Ramos (cell line): ENCODE data around the gene DNASE1L2.
"Not testable (repeated sequence)": the region's sequence is repeated elsewhere in the genome, so short reads cannot be mapped to it uniquely, and the experiment has no call there.

Source experiments
- in situ Hi-C: fragments of 300-500 bp; cut with MboI; formaldehyde crosslinking; loops from one replicate; pipeline ENCODE4 v1.14.3; 2022; ENCODE audit warnings: low sequenced_read_pairs; ENCODE audit not compliant: unreplicated experiment

Gene DNASE1L2

DNA sequence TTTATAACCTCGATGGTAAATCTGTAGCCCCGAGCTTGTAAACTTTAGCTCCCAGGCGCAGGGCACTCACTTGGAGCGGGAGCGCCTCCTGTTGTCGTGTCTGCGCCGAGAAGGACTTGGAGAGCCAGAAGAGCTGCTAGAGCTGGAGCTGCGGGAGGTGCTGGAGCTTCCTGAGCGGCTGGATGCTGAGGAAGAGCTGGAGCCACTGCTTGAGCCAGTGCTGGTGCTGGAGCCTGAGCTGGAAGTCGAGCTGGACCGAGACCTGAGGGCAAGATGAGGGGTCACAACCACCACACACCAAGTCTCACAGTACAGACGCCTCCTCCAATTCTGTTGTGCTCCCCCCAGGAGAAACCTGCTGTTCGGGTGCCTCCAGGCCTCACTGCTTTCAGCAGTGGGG, 26.8 kb downstream of the DNASE1L2 start:
- in situ Hi-C loops, result not testable (repeated sequence)

DNA sequence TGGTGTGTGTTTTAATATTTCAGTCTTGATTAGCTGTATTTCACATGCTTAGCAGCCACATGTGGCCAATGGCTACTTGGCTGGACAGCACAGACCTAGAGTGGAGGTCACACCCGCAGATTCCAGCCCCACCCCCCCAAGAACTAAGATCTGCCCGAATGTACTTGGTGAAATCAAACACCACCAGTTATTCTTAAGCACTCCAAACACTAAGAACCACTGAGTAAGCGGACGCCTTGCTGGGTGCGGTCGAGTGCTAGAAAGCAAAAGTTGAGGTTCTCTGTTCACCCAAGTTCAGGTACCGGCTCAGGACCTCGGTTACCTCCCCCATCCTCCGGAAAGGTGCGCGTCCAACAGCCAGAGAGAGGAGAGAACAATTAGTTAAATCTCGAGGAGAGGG, 30.6 kb downstream of the DNASE1L2 start:
- in situ Hi-C loops, result not testable (repeated sequence)

DNA sequence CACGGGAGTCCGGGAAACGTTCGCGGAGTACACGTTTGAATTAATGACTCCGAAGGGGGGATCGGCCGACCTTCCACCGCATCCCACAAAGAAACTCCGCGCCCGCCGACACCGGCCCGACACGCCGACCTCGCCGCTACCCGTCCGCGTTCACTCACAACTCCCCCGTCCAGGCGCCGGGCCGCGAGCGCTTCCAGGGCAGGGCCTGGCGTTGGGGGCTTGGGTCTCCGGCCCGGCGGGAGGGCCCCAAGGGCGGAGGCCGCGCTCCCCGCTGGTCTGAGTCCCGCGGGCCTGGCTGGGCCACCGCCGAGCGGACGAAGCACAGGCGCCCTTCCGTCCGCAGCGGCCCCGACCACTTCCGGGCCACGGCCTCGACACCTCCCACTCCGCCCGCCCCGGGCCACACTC, 31.3 kb downstream of the DNASE1L2 start:
- in situ Hi-C loops, result not testable (repeated sequence)

DNA sequence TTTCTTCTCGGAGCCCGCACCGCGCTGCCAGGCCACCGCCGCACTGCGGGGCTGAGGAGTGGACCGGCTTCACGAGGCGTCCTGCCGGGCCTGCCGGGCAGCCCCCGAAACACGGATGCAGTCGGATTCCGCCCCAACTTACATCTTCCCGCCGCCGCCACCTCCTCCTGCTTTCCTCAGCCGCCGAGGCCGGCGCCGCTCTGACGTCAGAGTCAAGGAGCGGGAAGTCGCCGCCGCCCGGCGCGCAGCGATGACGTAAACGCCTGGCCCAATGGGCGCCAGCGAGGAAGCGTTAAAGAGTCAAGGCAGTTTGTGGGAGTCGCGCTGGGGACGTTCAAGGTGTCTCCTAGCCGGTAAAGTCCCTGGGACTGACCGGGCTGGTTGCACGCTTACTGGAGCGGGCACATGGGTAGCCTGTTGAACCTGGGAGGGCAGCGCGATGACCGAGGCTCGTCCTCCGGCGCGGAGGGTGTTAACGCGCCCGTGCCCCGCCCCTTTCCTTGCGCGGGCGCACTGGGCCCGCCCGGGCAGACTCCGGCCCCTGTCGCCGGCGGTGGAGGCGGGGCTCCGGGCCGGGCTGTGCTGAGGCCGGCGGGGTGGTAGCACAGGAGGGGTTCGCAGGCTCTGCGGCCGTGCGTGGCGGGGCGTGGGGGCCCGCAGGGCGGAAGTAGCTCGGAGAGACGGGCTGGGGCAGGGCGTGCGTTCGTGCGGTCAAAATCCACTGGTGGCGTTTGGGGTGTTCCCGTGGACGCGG, 31.8 kb downstream of the DNASE1L2 start, which contains the start of gene RNPS1:
TSS of gene RNPS1 (minus strand) at position 214 of the 754 bp plus-strand sequence. CDS start 3,483 bp downstream, outside the sequence.
- in situ Hi-C loops, result no loop called here

DNA sequence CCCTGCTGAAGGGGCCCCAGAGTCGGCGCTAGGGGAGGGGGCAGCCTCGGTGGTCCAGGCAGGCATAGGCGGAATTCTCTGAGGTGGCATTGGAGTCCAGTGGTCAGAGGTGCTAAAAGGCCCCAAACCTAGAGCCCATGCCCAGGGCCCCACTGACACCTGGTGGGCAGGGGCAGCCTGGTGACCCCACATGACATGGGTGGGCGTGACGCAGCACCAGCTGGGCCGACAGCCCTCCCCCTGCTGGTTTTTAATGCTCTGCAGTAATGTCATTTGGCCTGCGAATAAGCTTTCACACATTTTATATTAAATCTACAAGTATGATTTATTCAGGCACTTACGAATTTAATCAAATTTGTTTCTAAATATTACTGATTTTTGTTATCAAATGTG, 33.8 kb downstream of the DNASE1L2 start:
- in situ Hi-C loops, result no loop called here

DNA sequence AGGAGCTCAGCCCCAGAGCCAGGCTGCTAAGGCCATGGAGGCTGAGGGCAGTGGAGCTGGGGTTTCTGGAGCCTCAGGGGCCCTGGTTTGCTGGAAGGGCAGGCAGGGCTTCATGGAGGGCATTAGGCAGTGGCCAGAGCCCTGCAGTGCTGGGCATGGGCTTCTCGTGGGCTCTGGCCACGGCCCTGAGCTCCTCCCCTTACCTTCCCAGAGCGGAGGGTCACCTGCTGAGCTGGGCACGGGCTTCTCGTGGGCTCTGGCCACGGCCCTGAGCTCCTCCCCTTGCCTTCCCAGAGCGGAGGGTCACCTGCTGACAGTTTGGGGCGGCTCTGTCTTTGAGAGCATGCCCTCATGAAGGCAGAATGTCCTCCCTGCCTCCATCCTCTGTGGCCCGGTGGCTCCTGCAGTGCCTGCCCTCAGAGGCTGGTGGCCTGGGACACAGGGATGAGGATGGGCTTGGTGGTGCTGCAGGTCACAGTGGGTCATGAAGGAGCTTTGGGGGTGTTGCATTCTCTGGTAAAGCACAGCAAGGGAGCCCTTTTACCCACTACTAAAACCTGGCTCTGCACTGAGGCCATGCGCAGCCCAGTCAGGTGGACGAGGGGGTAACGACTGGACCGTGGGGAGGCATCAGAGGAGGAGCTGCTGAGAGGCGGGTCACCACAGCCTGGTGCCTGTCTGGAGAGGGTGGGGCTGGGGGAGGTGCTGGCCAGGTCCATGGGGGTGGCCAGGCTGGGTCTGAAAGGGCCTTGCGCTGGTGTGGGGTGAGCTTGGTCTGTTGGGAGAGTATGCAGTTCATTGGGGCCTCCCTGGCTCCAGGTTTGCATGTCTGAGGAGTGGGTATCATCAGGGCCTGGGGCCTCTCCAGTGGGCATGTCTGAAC, 34.6 kb downstream of the DNASE1L2 start:
- in situ Hi-C loops, result no loop called here

DNA sequence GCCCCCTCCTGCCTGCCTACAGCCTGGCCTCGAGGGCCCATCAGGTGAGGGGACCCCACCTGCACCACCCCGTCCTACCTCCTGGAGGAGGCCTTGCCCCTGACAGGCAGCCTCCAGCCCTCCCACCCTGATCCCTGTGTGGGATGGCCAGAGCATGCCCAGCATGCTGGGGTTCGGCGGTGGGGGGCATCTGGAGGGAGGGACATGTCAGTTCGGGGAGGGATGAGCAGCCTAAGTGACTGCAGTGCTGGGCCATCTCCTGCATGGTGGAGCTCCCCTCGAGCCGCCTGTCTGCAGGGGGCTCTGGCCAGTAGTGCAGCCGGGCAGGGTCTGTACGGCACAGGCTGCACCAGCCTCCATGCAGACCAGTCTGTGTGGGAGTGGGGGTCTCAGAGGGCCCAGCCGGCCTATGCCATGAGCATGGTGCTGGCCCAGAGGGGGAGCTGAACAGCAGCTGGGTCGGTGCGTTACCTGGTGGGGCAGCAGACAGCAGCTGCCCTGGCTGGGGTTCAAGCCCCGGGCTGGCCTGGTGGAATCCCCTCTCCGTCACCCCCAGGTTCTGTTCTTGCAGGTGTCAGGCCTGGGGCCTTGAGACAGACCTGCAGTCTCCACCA, 35.7 kb downstream of the DNASE1L2 start:
- in situ Hi-C loops, result no loop called here

DNA sequence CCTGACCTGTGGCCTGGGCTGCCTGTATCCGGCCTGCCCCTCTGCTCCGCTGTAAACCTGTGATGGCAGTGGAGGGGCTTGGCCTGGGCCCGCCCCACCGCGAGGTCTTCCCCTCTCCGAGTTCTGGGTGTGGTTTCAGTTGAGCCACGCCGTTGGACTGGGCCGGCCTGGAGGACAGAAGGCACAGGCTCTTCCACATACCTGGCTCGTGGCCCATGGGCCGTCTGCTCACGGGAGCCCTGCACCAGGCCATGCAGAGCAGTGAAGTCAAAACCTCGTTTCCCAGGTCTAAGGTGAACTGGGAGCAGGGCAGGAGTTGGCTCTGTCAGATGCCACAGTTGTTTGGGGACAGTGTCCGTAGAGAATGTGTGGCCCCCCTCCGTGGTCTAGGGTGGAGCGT, 37.2 kb downstream of the DNASE1L2 start:
- in situ Hi-C loops, result no loop called here

DNA sequence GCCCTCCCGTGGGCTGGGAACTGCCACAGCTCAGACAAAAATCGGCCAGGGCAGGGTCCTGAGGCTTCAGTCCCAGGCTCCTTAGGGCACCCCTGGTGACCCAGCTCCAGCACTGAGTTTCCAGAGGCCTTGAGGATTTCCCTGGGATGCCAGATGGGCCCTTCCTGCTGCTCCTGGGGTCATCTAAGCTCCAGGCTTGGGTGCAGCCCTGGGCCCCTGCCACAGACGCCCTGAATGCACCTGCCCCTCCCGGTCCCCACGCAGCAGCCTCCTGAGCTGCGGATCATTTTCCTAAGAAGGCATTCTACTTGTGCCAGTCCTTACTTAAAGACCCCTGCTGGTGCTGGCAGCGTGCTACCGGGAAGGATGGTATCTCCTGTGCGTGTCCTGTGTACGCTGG, 37.7 kb downstream of the DNASE1L2 start:
- in situ Hi-C loops, result no loop called here

DNA sequence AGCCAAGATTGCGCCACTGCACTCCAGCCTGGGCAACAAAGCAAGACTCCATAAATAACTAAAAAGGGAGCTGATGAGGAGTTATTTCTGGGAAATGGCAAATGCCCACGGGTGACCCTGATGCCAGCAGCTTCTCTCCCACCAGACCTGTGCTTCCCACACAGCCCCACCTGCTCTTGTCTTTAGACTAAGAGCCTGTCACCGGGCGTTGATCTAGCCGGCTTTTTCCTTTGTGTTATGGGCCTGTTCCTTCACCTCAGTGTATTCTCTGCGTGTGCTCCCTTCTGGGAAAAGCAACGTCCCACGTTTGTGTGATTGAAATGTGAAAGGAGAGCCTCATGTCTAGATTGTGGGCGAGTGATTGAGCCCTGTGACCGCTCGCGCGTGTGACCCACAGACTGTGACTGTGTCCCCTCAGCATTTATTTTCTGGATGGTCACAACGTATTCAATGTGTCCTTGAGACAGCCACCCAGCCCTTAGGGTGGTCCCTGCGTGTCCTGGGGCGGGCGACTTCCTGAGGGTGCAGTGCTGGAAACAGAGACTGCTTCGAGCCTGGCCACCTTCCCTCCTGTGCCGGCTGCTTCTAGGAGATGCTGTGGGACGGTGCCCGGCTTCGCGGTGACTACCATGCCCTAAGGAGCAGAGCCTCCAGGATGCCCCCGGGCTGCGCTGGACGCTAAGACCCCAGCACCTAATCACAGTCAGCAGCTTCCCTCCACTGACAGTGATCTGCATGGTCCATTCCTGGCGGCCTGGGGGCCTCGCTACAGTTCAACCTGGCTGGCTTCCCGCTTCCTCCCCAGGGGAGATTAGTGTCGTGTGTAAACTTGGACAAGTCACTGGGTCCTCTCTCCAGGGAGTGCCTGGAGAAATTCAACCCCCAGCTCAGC, 39.5 kb downstream of the DNASE1L2 start:
- in situ Hi-C loops, result no loop called here

DNA sequence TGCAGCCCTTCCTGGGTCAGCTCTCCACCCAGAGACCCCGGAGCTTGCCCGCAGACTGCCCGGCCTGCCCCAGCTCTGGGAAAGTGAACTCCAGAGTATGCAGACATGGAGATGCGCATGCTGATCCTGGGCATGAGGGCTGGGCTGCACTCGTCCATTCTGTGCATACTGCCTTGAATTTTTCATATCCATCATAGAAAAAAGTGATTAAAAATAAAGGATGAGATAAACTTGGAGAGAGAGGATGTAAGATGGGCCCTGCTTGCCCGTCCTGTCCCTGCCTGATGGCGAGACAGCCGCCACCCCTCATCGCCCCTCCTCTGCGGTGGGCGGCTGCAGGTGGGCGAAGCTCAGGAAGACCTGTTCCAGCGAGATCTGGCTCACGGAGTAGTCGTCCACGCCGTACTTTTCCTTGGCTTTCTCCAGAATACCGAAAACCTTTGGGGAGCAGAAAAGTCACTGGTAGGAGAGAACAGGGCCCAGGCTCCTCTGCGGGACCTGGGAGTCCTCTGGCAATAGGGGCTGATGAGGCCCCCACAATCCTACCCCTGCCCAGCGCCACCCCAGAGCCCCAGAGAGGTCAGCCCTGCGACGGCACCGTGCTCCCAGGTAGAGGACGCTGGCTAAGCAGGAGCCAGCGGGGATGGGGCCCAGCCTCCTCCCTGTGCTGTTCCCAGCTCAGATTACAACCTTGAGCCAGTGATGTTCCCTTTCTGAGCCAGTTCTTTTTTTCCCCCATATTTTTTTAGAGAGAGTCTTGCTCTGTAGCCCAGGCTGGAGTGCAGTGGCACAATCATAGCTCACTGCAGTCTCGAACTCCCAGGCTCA, 40.3 kb downstream of the DNASE1L2 start:
- in situ Hi-C loops, result no loop called here

DNA sequence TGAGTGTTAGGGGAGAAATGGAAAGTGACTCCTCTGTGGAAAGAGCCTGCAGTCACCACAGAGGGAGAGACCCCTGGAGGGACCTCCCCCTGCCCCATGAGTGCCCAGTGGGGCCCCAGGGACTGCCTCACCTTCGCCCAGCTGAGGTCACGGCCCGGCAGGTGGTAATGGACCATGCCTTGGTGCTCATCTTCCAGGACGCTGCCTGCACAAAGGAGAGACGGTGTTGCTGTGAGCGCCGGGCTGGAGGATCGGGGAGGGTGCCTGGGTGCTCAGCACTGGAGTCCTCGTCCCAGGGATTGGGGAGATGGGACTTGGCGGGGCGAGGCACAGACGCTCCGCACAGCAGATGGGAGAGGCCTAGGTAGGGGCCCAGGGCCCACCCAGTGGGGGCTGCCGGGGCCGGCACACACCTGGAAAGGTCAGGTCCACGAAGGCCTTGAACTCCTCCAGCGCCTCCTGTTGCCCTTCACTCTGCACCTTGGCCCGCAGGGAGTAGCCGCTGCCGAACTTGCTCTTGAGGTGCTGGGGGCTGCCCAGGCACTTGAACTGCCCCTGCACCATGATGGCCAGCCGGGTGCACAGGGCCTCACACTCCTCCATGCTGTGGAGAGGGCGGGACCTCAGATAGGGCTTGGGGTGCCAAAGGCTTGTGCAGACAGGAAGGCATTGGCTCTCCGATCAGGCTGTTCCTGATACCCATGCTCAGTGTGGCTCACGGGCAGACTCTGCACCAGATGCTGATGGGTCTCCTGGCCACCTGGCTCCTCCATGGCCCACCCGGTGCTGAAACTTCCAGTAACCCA, 41.4 kb downstream of the DNASE1L2 start:
- in situ Hi-C loops, result no loop called here

DNA sequence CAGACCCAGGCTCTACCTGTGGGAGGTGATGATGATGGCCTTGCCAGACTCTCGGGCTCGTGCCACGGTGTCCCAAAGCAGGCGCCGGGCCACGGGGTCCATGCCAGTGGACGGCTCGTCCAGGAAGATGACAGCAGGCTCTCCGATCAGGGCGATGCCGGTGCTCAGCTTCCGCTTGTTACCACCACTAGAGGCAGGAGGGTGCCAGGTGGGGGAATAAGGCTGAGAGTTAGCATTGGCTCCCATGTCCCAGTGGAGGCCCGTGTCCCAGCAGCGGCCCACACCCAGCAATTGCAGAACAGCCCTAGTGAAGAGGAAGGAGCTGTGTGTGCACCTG, 42.0 kb downstream of the DNASE1L2 start:
- in situ Hi-C loops, result no loop called here

DNA sequence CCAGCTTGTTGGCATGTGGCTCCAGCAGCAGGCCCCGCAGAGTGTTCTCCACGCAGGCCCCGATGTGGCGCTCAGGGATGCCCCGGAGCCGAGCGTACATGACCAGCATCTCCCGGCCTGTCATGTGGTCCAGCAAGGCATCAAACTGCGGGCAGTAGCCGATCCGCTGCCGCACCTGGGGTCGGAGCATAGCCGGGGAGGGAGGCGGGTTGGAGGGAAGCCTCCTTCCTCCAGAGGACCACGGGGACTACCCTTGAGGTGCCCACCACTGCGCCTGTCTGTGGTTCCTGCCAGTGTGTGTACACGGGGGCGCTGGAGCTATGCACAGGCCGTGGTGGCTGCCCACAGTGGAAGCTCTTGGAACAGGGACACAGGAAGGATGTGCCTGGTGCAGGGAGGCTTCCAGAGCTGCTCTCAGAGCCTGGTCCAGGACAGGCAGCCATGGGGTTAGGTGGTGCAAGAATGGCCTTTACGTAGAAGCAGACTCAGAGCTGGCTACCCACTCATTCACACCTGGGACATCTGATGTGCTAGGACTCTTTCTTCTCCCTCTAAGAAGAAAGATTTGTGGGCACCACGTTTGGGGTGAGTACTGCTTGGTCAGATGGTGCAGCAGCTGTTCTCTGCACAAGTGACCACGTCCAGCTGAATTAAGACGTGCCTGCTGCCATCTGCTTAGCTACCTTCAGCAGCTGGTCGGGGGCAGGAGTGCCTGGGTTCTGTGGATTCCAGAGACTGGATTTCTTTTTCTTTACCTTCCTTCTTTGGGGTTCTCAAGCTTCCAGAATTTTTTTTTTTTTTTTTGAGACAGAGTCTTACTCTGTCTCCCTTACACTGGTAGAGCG, 42.9 kb downstream of the DNASE1L2 start:
- in situ Hi-C loops, result no loop called here

DNA sequence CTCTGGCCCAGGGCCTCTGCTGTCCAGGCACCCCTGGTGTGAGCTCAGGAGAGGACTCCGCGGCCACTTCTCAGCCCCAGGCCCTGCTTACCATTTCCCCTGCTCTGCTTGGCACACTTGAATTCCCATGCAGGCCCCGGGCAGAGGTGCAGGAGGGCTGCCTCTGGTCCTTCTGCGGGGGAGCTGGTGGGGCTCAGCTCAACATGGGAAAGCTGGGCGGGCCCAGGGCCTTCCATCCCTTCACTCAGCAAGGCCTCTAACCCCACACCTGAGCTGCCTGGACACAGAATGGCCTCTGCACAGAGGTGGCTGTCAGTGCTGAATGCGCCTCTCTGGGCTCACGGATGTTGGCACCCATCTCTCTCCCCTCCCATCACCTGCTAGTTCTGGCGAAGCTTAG, 44.2 kb downstream of the DNASE1L2 start:
- in situ Hi-C loops, result no loop called here

DNA sequence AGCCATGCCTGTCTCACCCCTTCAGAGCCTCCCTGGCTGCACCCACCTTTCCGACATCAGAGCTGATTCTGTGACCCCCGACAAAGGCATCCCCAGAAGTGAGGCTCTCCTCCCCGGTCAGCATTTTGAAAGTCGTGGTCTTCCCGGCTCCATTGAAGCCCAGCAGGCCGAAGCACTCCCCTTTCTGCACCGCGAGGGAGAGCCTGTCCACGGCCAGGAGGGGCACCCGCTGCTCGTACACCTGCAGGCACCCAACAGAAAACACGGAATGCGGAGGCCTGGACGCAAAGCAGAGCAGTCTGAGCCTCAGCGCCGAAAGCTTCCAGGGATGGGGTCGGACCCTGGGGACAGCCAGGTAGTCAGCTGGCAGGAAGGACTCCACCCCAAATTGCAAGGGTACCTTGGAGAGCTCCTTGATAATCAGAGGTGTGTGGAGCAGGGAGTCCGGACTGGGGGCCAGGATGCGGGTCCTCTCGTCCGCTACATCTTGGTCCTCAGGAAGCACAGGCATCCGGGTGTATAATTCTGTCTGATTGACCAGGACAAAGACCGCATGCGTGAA, 44.8 kb downstream of the DNASE1L2 start:
- in situ Hi-C loops, result no loop called here

DNA sequence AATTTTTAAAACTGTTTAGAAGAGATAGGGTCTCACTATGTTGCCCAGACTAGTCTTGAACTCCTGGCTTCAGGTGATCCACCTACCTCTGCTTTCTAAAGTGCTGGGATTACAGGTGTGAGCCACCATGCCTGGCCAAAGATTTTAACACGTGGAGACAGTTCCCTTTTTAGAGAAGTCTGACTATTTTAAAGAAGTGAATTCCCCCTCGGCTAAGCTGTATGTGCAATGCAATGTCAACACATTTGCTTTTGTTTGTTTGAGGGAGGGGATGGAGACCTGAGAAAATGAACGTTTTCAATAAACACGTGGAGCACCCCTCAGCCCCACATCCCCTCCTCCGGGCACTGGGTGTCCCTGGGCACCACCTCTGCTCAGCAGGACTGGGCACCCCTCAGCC, 46.0 kb downstream of the DNASE1L2 start:
- in situ Hi-C loops, result no loop called here
